ENCODE data around the gene MKX. TPM values are rescaled to one million over a fixed set of nuclear protein-coding genes. Genes with fewer than 3 reads are reported as not detected.

Gene MKX
- total and polyA plus RNA-seq, 7 donors = 0.01 to 0.24 (median 0.07) TPM; not detected in 1

DNA sequence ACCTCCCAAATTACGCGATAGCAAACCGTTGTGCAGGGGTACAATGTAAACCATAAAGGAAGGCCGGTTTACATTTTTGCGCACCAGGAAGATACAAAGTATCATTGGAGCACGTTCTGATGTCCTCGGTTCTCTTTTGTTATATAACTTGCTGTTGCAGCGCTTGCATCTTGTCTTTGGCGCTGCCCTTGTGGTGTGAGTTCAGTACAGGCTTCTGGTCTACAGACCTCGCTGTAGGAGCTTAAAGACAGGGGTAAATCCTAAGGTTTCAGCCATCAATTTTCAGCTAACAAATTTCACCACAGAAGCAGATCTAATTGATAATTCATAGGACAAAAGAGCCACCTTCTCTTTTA lies 1.5 kb upstream of the MKX start:
- ATAC-seq (no peak), DNase-seq (no peak)
- 51 to 61% (median 60%) methylated on average over 10 of the region's 10 CpGs for WGBS, 3 donors
- H3K27me3 ChIP-seq (ENCODE audit: insufficient read depth in 3 of 3, low read length in 2 of 3) = peaks cover 4 to 84% (median 34%) of the 10 kb centered on the region in 3 donors
- no peaks in the 10 kb centered on the region for H3K9me3 ChIP-seq
- intact Hi-C loops (cut with DNase I) = loop anchor here in 1 of 2 donors (10.0 kb wide), 1 partner anchor 638 kb away; no protein-coding TSS in a partner anchor
- TF ChIP-seq, protein P1, sequence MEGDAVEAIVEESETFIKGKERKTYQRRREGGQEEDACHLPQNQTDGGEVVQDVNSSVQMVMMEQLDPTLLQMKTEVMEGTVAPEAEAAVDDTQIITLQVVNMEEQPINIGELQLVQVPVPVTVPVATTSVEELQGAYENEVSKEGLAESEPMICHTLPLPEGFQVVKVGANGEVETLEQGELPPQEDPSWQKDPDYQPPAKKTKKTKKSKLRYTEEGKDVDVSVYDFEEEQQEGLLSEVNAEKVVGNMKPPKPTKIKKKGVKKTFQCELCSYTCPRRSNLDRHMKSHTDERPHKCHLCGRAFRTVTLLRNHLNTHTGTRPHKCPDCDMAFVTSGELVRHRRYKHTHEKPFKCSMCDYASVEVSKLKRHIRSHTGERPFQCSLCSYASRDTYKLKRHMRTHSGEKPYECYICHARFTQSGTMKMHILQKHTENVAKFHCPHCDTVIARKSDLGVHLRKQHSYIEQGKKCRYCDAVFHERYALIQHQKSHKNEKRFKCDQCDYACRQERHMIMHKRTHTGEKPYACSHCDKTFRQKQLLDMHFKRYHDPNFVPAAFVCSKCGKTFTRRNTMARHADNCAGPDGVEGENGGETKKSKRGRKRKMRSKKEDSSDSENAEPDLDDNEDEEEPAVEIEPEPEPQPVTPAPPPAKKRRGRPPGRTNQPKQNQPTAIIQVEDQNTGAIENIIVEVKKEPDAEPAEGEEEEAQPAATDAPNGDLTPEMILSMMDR (IDR thresholded peaks at IDR 0.05) = no peak
- no peak overlapping the region for H3K27ac ChIP-seq
- peaks cover 18% of the 10 kb centered on the region for H3K4me1 ChIP-seq
- no peak overlapping the region for H3K4me3 ChIP-seq
- no peaks in the 10 kb centered on the region for H3K36me3 ChIP-seq (ENCODE audit: insufficient read depth in 1 of 2, low read depth in 1 of 2)

- Histone ChIP-seq H3K9me3 (no peaks in the 10 kb centered on the region), H3K27ac (no peak overlapping the region), H3K4me1 (peaks cover 22% of the 10 kb centered on the region), H3K4me3 (peak overlapping the region; percentile 75), H3K27me3 (ENCODE audit: insufficient read depth in 3 of 3, low read length in 2 of 3) (peaks cover 4 to 89% (median 34%) of the 10 kb centered on the region in 3 donors), H3K36me3 (ENCODE audit: insufficient read depth in 1 of 2, low read depth in 1 of 2) (no peaks in the 10 kb centered on the region)
- TF ChIP-seq, protein P1 (IDR thresholded peaks at IDR 0.05) = no peak
- intact Hi-C loops (cut with DNase I) = loop anchor here in 1 of 2 donors (10.0 kb wide), 1 partner anchor 638 kb away; no protein-coding TSS in a partner anchor
- 32 to 38% (median 33%) methylated on average over 25 of the region's 25 CpGs for WGBS, 3 donors
- no peak for DNase-seq
- no peak for ATAC-seq
Measured at GRCh38 chr10:27746397-27747095, 927 bp upstream of the MKX start.

- Histone ChIP-seq H3K4me1 (peaks cover 22% of the 10 kb centered on the region), H3K27me3 (ENCODE audit: insufficient read depth in 3 of 3, low read length in 2 of 3) (peaks cover 4 to 84% (median 34%) of the 10 kb centered on the region in 3 donors), H3K27ac (no peak overlapping the region), H3K36me3 (ENCODE audit: insufficient read depth in 1 of 2, low read depth in 1 of 2) (no peaks in the 10 kb centered on the region), H3K9me3 (no peaks in the 10 kb centered on the region), H3K4me3 (peak overlapping the region; percentile 75)
- DNase-seq = peak; percentile 15 to 47
- 1 to 2% (median 2%) methylated on average over 72 to 78 of the region's 78 CpGs for WGBS, 3 donors
- peak in 1 of 4 donors; percentile 2 for ATAC-seq
- intact Hi-C loops (cut with DNase I) = loop anchor here (5.0 to 10.0 kb wide), 3 partner anchors 427 to 640 kb away; no protein-coding TSS in a partner anchor
- TF ChIP-seq, protein P1 (IDR thresholded peaks at IDR 0.05) = no peak
Measured at GRCh38 chr10:27744802-27745731, 552 bp downstream of the MKX start.

DNA sequence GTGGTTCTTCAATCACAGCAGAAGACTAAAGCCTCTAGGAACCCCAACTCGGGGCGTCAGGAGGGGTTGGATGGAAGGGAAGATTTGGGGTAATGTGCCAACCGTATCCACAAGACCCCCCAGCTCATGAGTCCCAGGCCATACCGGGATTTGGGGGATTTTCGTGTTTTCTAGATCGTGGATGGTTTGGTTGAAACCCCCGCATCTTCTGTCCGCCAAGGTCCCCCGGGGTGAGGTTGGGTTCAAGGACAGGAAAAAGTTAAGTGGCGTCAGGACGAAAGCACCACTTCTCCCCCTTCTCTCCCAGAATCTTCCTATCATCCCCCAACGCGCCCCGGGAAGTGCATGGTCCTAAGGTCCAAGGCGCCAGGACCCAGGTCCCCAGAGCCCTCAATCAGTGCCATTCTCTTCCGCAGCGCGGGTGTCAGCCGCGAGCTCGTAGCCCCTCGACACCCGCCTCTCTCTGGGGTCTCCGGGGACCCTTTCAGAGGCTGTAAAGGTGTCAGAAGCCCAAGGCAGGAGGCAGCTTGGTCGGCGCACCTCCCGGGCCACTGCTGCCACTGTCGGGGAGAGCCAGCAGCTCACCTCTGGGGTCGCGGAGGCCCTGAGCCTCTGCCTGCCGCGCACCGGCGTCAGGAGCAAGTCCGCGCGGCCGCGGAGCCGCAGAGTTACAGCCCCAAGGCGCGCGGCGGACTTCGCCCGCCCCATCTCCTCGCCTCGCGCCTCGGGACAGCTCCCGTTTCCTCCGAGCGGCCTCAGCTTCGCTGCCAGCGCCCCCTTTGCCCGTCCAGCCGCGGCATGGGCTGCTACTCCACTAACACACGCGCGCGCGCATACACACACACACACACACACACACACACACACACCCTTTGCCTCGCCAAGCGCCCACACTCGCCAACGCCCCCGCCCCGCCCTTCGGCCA lies 1.5 kb downstream of the MKX start:
- TF ChIP-seq, protein P1 (IDR thresholded peaks at IDR 0.05) = no peak
- Histone ChIP-seq H3K27ac (no peak overlapping the region), H3K4me3 (peak overlapping the region; percentile 75), H3K4me1 (peaks cover 22% of the 10 kb centered on the region), H3K27me3 (ENCODE audit: insufficient read depth in 3 of 3, low read length in 2 of 3) (peaks cover 4 to 75% (median 34%) of the 10 kb centered on the region in 3 donors), H3K9me3 (no peaks in the 10 kb centered on the region), H3K36me3 (ENCODE audit: insufficient read depth in 1 of 2, low read depth in 1 of 2) (no peaks in the 10 kb centered on the region)
- peak; percentile 29 to 58 for DNase-seq
- ATAC-seq = peak in 3 of 4 donors; percentile 33 to 42 (median 36)
- intact Hi-C loops (cut with DNase I) = loop anchor here (5.0 to 10.0 kb wide), 3 partner anchors 428 to 641 kb away; no protein-coding TSS in a partner anchor
- WGBS, 3 donors = 0 to 1% (median 1%) methylated on average over 40 to 70 of the region's 70 CpGs
